HG03139 (cell line): Measurements from ENCODE around the gene NECTIN1.
"Not testable (repeated sequence)": the region's sequence is repeated elsewhere in the genome, so short reads cannot be mapped to it uniquely, and the experiment has no call there.

Experiments
- ATAC-seq: cut with Tn5 transposase; IDR thresholded peaks from one replicate; pipeline ENCODE4 v1.9.1; 2021; ENCODE audit not compliant: unreplicated experiment

NECTIN1 gene

GRCh38 chr11:119595941-119596340, 133.1 kb downstream of the NECTIN1 start:
- not testable (repeated sequence) for ATAC-seq

GRCh38 chr11:119594639-119595249, 134.3 kb downstream of the NECTIN1 start:
- no peak for ATAC-seq

- ATAC-seq = no peak
Measured at GRCh38 chr11:119593346-119593745, 135.7 kb downstream of the NECTIN1 start.

- ATAC-seq = no peak
Measured at GRCh38 chr11:119592642-119593041, 136.4 kb downstream of the NECTIN1 start.

- no peak for ATAC-seq
Measured at GRCh38 chr11:119591836-119592310, 137.1 kb downstream of the NECTIN1 start.

- no peak for ATAC-seq
Measured at GRCh38 chr11:119590651-119591351, 138.2 kb downstream of the NECTIN1 start.

DNA sequence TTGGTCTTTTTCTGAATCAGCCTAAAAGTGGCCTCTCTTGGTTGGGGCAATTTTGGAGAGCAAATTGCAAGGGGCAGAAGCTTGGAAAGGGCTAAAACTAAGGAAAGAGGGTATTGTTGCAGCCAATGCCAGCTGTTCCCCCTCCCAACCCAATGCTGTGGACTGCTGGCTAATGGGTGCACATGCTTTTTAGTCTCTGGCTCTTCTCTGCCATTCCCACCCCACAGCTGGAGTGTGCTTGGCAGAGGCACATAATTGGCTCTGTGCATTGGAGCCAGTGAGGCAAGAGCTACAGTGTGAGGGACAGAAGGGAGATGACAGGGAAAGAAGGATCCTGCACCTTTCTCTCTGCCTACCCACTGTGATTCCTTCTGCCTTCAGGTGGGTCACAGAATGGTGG, 140.0 kb downstream of the NECTIN1 start:
- no peak for ATAC-seq
